ENCODE results near the gene RDX.

The RDX gene

DNA sequence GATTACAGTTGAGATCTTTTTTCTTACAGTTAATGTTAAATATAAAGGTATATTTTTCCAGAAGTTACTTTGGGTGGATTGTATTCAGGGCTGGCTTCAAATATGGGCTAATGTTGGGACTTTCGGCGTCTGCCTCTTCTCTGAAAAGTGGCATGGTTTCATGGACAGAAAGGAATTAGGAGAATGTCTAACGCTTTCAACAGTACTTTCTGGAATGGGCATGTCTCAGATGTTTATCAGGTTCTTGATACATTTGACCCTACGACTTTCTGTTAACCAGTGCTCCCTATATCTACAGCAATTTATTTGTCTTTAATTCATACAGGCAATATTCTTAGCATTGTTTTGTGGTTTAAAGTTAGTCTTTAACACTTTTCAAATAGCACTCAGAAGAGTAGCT, 169.5 kb downstream of the RDX start:
- Histone ChIP-seq H3K36me3 (ENCODE audit: insufficient read depth, low read length) (no peaks in the 10 kb centered on the region), H3K9ac (ENCODE audit: low read depth, low read length, poor library complexity, severe bottlenecking) (no peak overlapping the region), H3K27me3 (ENCODE audit: insufficient read depth, low read length, poor library complexity, severe bottlenecking) (no peaks in the 10 kb centered on the region), H3K4me1 (ENCODE audit: insufficient read depth, low read length, poor library complexity, severe bottlenecking) (peaks cover 7% of the 10 kb centered on the region), H3K9me3 (ENCODE audit: insufficient read depth, low read depth, low read length) (no peaks in the 10 kb centered on the region), H3K4me2 (ENCODE audit: low read depth, low read length, poor library complexity, severe bottlenecking) (no peak overlapping the region), H3F3A (ENCODE audit: low read depth) (no peaks in the 10 kb centered on the region), H2AFZ (ENCODE audit: low read length) (no peak overlapping the region), H4K20me1 (ENCODE audit: insufficient read depth, low read length, poor library complexity, severe bottlenecking) (no peaks in the 10 kb centered on the region), H3K9me2 (replicated peaks; ENCODE audit: low read depth, low read length) (no peaks in the 10 kb centered on the region), H3K79me2 (ENCODE audit: insufficient read depth, low read length) (no peaks in the 10 kb centered on the region), H3K4me3 (ENCODE audit: low read length, poor library complexity, severe bottlenecking) (no peak overlapping the region)
- TF ChIP-seq, protein P1, sequence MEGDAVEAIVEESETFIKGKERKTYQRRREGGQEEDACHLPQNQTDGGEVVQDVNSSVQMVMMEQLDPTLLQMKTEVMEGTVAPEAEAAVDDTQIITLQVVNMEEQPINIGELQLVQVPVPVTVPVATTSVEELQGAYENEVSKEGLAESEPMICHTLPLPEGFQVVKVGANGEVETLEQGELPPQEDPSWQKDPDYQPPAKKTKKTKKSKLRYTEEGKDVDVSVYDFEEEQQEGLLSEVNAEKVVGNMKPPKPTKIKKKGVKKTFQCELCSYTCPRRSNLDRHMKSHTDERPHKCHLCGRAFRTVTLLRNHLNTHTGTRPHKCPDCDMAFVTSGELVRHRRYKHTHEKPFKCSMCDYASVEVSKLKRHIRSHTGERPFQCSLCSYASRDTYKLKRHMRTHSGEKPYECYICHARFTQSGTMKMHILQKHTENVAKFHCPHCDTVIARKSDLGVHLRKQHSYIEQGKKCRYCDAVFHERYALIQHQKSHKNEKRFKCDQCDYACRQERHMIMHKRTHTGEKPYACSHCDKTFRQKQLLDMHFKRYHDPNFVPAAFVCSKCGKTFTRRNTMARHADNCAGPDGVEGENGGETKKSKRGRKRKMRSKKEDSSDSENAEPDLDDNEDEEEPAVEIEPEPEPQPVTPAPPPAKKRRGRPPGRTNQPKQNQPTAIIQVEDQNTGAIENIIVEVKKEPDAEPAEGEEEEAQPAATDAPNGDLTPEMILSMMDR (conservative IDR thresholded peaks at IDR 0.05; ENCODE audit: low read length): no peak
- TF ChIP-seq EZH2phosphoT487 (IDR thresholded peaks at IDR 0.05; ENCODE audit: borderline replicate concordance): no peak

DNA sequence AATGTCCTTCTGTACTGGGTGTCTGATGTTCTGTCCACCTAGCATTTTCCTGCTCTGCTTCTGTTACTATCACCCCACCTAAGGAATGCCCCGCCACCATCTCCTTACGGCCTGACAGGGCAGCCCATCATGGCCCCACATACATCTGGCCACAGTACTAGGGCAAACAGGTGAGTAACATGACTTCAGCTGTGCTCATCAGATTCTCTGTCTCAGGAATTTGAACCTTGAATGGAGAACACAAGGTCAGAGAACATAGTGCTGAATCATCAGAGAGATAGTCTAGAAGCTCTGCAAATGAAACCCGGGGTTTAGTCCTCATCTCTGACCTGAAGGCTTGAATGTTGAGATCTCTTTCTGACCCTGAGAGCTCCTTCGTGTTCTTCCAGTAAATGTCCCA, 170.8 kb downstream of the RDX start:
- Histone ChIP-seq H3K4me2 (ENCODE audit: low read depth, low read length, poor library complexity, severe bottlenecking) (no peak overlapping the region), H3K79me2 (ENCODE audit: insufficient read depth, low read length) (no peaks in the 10 kb centered on the region)

More for the DNA sequence above, 170.8 kb downstream of the RDX start:
- no peak overlapping the region for H3K4me3 ChIP-seq (ENCODE audit: low read length, poor library complexity, severe bottlenecking)
- no peak overlapping the region for H3K9ac ChIP-seq (ENCODE audit: low read depth, low read length, poor library complexity, severe bottlenecking)
- TF ChIP-seq EZH2phosphoT487 (IDR thresholded peaks at IDR 0.05; ENCODE audit: borderline replicate concordance): no peak
- TF ChIP-seq, protein P1 (conservative IDR thresholded peaks at IDR 0.05; ENCODE audit: low read length): no peak
- no peaks in the 10 kb centered on the region for H3K9me2 ChIP-seq (replicated peaks; ENCODE audit: low read depth, low read length)
- no peaks in the 10 kb centered on the region for H4K20me1 ChIP-seq (ENCODE audit: insufficient read depth, low read length, poor library complexity, severe bottlenecking)
- H2AFZ ChIP-seq (ENCODE audit: low read length): no peak overlapping the region
- no peaks in the 10 kb centered on the region for H3K9me3 ChIP-seq (ENCODE audit: insufficient read depth, low read depth, low read length)
- no peaks in the 10 kb centered on the region for H3F3A ChIP-seq (ENCODE audit: low read depth)
- H3K4me1 ChIP-seq (ENCODE audit: insufficient read depth, low read length, poor library complexity, severe bottlenecking): peaks cover 7% of the 10 kb centered on the region
- no peaks in the 10 kb centered on the region for H3K36me3 ChIP-seq (ENCODE audit: insufficient read depth, low read length)
- H3K27me3 ChIP-seq (ENCODE audit: insufficient read depth, low read length, poor library complexity, severe bottlenecking): no peaks in the 10 kb centered on the region
